CD14-positive monocyte (primary cell): ENCODE measurements around the gene MAP3K7. TPM values are rescaled to one million over a fixed set of nuclear protein-coding genes. Genes with fewer than 3 reads are reported as not detected.

Experiments used
- DNase-seq, 3 donors: peaks; one replicate each; pipeline ENCODE4 v3.0.0-alpha.2; 2011 to 2022
- H2AFZ ChIP-seq: 2 replicates; pipeline ENCODE4 v1.6.0; 2012; ENCODE audit warnings: mild to moderate bottlenecking, low read depth, low read length, inconsistent platforms; ENCODE audit not compliant: insufficient read depth, poor library complexity, severe bottlenecking
- H3K27ac ChIP-seq, 2 donors: 1 replicate in 1 of 2; 2 replicates in 1 of 2; pipeline ENCODE4 v1.5.1; 2012 to 2013; ENCODE audit warnings: low read length in 2 of 2, control low read depth in 1 of 2, inconsistent platforms in 1 of 2, low read depth in 1 of 2, mild to moderate bottlenecking in 1 of 2
- H3K27me3 ChIP-seq, 2 donors: one replicate each; pipeline versions ENCODE4 v1.6.0 to v1.6.1; 2011 to 2013; ENCODE audit warnings: low read length in 2 of 2; ENCODE audit not compliant: control insufficient read depth in 2 of 2, insufficient read depth in 2 of 2
- H3K36me3 ChIP-seq, 2 donors: replicated peaks in 1 of 2; 1 replicate in 1 of 2; 2 replicates in 1 of 2; pipeline versions ENCODE4 v1.5.1 to v1.6.1; 2012 to 2013; ENCODE audit warnings: low read length in 2 of 2, control low read depth in 1 of 2, inconsistent platforms in 1 of 2, mild to moderate bottlenecking in 1 of 2; ENCODE audit not compliant: insufficient read depth in 2 of 2, control insufficient read depth in 1 of 2
- H3K4me1 ChIP-seq, 2 donors: 1 replicate in 1 of 2; 2 replicates in 1 of 2; pipeline versions ENCODE4 v1.5.1 to v1.6.1; 2012 to 2013; ENCODE audit warnings: low read length in 2 of 2, control low read depth in 1 of 2, inconsistent platforms in 1 of 2, mild to moderate bottlenecking in 1 of 2, moderate library complexity in 1 of 2; ENCODE audit not compliant: insufficient read depth in 2 of 2, control insufficient read depth in 1 of 2
- H3K4me2 ChIP-seq: replicated peaks from 2 replicates; pipeline ENCODE3; 2012; ENCODE audit warnings: low read length, moderate library complexity, mild to moderate bottlenecking; ENCODE audit not compliant: poor library complexity, severe bottlenecking; ENCODE audit errors: extremely low read depth
- H3K4me3 ChIP-seq, 3 experiments: fragments of 200-600 bp in 1 of 3; sonication (generic) in 1 of 3; replicated peaks in 1 of 3; 1 replicate in 2 of 3; 2 replicates in 1 of 3; pipeline ENCODE4 v1.5.1; 2011 to 2013; ENCODE audit warnings: low read length in 3 of 3, mild to moderate bottlenecking in 3 of 3, control low read depth in 2 of 3, low read depth in 2 of 3, inconsistent platforms in 1 of 3, moderate library complexity in 1 of 3
- H3K79me2 ChIP-seq: 2 replicates; pipeline ENCODE4 v1.6.0; 2012; ENCODE audit warnings: mild to moderate bottlenecking, control low read depth, inconsistent platforms, low read length, moderate library complexity; ENCODE audit not compliant: insufficient read depth
- H3K9ac ChIP-seq: 2 replicates; pipeline ENCODE4 v1.6.0; 2017; ENCODE audit warnings: low read length, mild to moderate bottlenecking; ENCODE audit not compliant: insufficient read depth, poor library complexity, severe bottlenecking
- H3K9me3 ChIP-seq, 2 donors: replicated peaks in 1 of 2; 1 replicate in 1 of 2; 2 replicates in 1 of 2; pipeline versions ENCODE4 v1.5.1 to v1.6.1; 2012 to 2013; ENCODE audit warnings: low read length in 2 of 2, control low read depth in 1 of 2; ENCODE audit not compliant: control insufficient read depth in 1 of 2, insufficient read depth in 1 of 2
- H4K20me1 ChIP-seq: 2 replicates; pipeline ENCODE4 v1.6.0; 2012; ENCODE audit warnings: mild to moderate bottlenecking, low read length, control low read depth, moderate library complexity; ENCODE audit not compliant: insufficient read depth
- H3K27ac Mint-ChIP-seq, 7 donors: one replicate each; pipeline ENCODE4 v1.8.0; 2020; ENCODE audit warnings: mild to moderate bottlenecking in 7 of 7, mixed read lengths in 7 of 7, moderate library complexity in 6 of 7, inconsistent platforms in 2 of 7
- H3K27me3 Mint-ChIP-seq, 3 donors: one replicate each; pipeline ENCODE4 v1.8.0; 2021 to 2022; ENCODE audit warnings: low read depth in 3 of 3, mild to moderate bottlenecking in 3 of 3, mixed read lengths in 3 of 3, moderate library complexity in 3 of 3, inconsistent platforms in 1 of 3
- H3K36me3 Mint-ChIP-seq, 2 donors: one replicate each; pipeline ENCODE4 v1.8.0; 2020; ENCODE audit warnings: mixed read lengths in 2 of 2, inconsistent platforms in 1 of 2, mild to moderate bottlenecking in 1 of 2
- H3K4me1 Mint-ChIP-seq: one replicate; pipeline ENCODE4 v1.8.0; 2020; ENCODE audit warnings: mild to moderate bottlenecking, mixed read lengths
- H3K4me3 Mint-ChIP-seq, 2 donors: one replicate each; pipeline ENCODE4 v1.8.0; 2020; ENCODE audit warnings: mild to moderate bottlenecking in 2 of 2, mixed read lengths in 2 of 2, moderate library complexity in 1 of 2
- H3K9me3 Mint-ChIP-seq, 7 donors: one replicate each; pipeline ENCODE4 v1.8.0; 2020 to 2022; ENCODE audit warnings: mixed read lengths in 7 of 7, mild to moderate bottlenecking in 6 of 7, moderate library complexity in 6 of 7, inconsistent platforms in 2 of 7
- WGBS: methylation state at CpG from one replicate; pipeline ENCODE4 v1.1.5; 2013; ENCODE audit warnings: missing lambda C conversion rate; ENCODE audit not compliant: insufficient coverage; 5-methylcytosine and 5-hydroxymethylcytosine counted together
- intact Hi-C, 2 donors: fragments of 100-400 bp; cut with micrococcal nuclease; formaldehyde crosslinking; loops; one replicate each; pipeline versions ENCODE4 v1.15.0 to v1.15.1; 2023
- polyA plus RNA-seq, 3 donors: library from polyadenylated mRNA; depleted of rRNA in 1 of 3; unstranded in 2 of 3; stranded (reverse) in 1 of 3; fragments of 300-500 nt in 2 of 3; fragments of >200 nt in 1 of 3; fragmentation: Illumina TruSeq in 2 of 3; gene quantifications; 1 replicate in 2 of 3; 2 replicates in 1 of 3; pipeline ENCODE4 v1.2.3, GENCODE V29; 2012 to 2021
- TF ChIP-seq, protein P1 (sequence below): fragments of 200-600 bp; IDR thresholded peaks from one replicate; pipeline ENCODE4 v1.8.0; 2022; ENCODE audit warnings: antibody characterized with exemption, mild to moderate bottlenecking

MAP3K7 gene
- polyA plus RNA-seq, 3 donors = 12.4 to 20.0 (median 15.3) TPM

- Histone ChIP-seq H3K4me3 (no peak overlapping the region), H3K9ac (no peak overlapping the region), H3K4me1 (no peaks in the 10 kb centered on the region), H3K9me3 (no peaks in the 10 kb centered on the region), H3K36me3 (no peaks in the 10 kb centered on the region), H3K27me3 (no peaks in the 10 kb centered on the region), H3K27ac (no peak overlapping the region), H2AFZ (no peak overlapping the region), H4K20me1 (no peaks in the 10 kb centered on the region), H3K4me2 (no peak overlapping the region), H3K79me2 (no peaks in the 10 kb centered on the region)
- intact Hi-C loops = no loop called here
- WGBS = no CpG with 5 or more reads among the region's 8 CpGs
- Mint-ChIP-seq H3K9me3 (no peaks in the 10 kb centered on the region), H3K36me3 (no peaks in the 10 kb centered on the region), H3K27me3 (peaks cover 0 to 5% (median 0%) of the 10 kb centered on the region in 3 donors), H3K27ac (no peak overlapping the region), H3K4me1 (no peaks in the 10 kb centered on the region), H3K4me3 (no peak overlapping the region)
- DNase-seq = no peak
- TF ChIP-seq, protein P1, sequence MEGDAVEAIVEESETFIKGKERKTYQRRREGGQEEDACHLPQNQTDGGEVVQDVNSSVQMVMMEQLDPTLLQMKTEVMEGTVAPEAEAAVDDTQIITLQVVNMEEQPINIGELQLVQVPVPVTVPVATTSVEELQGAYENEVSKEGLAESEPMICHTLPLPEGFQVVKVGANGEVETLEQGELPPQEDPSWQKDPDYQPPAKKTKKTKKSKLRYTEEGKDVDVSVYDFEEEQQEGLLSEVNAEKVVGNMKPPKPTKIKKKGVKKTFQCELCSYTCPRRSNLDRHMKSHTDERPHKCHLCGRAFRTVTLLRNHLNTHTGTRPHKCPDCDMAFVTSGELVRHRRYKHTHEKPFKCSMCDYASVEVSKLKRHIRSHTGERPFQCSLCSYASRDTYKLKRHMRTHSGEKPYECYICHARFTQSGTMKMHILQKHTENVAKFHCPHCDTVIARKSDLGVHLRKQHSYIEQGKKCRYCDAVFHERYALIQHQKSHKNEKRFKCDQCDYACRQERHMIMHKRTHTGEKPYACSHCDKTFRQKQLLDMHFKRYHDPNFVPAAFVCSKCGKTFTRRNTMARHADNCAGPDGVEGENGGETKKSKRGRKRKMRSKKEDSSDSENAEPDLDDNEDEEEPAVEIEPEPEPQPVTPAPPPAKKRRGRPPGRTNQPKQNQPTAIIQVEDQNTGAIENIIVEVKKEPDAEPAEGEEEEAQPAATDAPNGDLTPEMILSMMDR = no peak
Measured at GRCh38 chr6:90466154-90466940, 120.5 kb downstream of the MAP3K7 start.

DNA sequence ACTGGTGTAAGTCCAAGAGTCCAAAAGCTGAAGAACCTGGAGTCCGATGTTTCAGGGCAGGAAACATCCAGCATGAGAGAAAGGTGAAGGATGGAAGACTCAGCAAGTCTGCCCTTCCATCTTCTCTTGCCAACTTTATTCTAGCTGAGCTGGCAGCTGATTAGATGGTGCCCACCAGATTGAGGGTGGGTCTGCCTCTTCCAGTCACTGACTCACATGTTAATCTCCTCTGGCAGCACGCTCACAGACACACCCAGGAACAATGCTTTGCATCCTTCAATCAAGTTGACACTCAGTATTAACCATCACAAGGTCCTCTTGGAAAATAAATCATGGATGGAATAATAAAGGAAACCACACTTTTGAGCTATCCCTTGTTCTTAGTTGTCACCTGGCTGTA, 121.2 kb downstream of the MAP3K7 start:
- H3K27ac Mint-ChIP-seq = no peak overlapping the region
- H3K27me3 Mint-ChIP-seq = peaks cover 0 to 5% (median 1%) of the 10 kb centered on the region in 3 donors
- Histone ChIP-seq H3K9ac (no peak overlapping the region), H2AFZ (no peak overlapping the region), H3K79me2 (no peaks in the 10 kb centered on the region), H3K9me3 (no peaks in the 10 kb centered on the region), H3K4me2 (no peak overlapping the region), H4K20me1 (no peaks in the 10 kb centered on the region), H3K27me3 (no peaks in the 10 kb centered on the region), H3K36me3 (no peaks in the 10 kb centered on the region), H3K4me1 (no peaks in the 10 kb centered on the region), H3K4me3 (no peak overlapping the region), H3K27ac (no peak overlapping the region)
- DNase-seq = no peak
- intact Hi-C loops = no loop called here
- H3K4me3 Mint-ChIP-seq = no peak overlapping the region
- H3K36me3 Mint-ChIP-seq = no peaks in the 10 kb centered on the region
- no CpG with 5 or more reads among the region's 2 CpGs for WGBS
- no peaks in the 10 kb centered on the region for H3K9me3 Mint-ChIP-seq
- no peaks in the 10 kb centered on the region for H3K4me1 Mint-ChIP-seq
- TF ChIP-seq, protein P1 = no peak
